OCI-LY1 (cell line): Measurements from ENCODE around the gene FCN1.
A peak's percentile ranks its signal among the peaks of the same experiment; 100 is the strongest.

Experiments
- H2AFZ ChIP-seq: fragments of 200-600 bp; sonication (generic), shearing (Covaris generic); 2 replicates; pipeline ENCODE4 v1.6.0; 2014; ENCODE audit warnings: antibody characterized with exemption, mild to moderate bottlenecking, low read length
- H3F3A ChIP-seq: fragments of 200-600 bp; sonication (generic), shearing (Covaris generic); 2 replicates; pipeline ENCODE4 v1.6.0; 2014; ENCODE audit warnings: mild to moderate bottlenecking, antibody characterized with exemption, low read length, moderate library complexity; ENCODE audit not compliant: insufficient read depth
- H3K27ac ChIP-seq: fragments of 200-600 bp; sonication (generic); 2 replicates; pipeline ENCODE4 v1.5.1; 2014; ENCODE audit warnings: low read length, mixed run types, mild to moderate bottlenecking, low read depth; ENCODE audit not compliant: poor library complexity, severe bottlenecking
- H3K27me3 ChIP-seq: fragments of 200-600 bp; sonication (generic); 2 replicates; pipeline ENCODE4 v1.6.0; 2014; ENCODE audit warnings: antibody characterized with exemption, mild to moderate bottlenecking, low read length, moderate library complexity; ENCODE audit not compliant: insufficient read depth
- H3K36me3 ChIP-seq: fragments of 200-600 bp; sonication (generic); 2 replicates; pipeline ENCODE4 v1.6.1; 2014; ENCODE audit warnings: mild to moderate bottlenecking, antibody characterized with exemption, low read length, moderate library complexity, mixed read lengths; ENCODE audit not compliant: insufficient read depth
- H3K4me1 ChIP-seq: fragments of 200-600 bp; sonication (generic); 2 replicates; pipeline ENCODE4 v1.5.1; 2014; ENCODE audit warnings: mild to moderate bottlenecking, low read length, moderate library complexity; ENCODE audit not compliant: insufficient read depth, severe bottlenecking
- H3K4me2 ChIP-seq: fragments of 200-600 bp; sonication (generic), shearing (Covaris generic); 2 replicates; pipeline ENCODE4 v1.6.1; 2014; ENCODE audit warnings: low read length
- H3K4me3 ChIP-seq: fragments of 200-600 bp; sonication (generic); 2 replicates; pipeline ENCODE4 v1.5.1; 2014; ENCODE audit warnings: low read length, low read depth, mild to moderate bottlenecking, mixed read lengths; ENCODE audit not compliant: poor library complexity, severe bottlenecking
- H3K79me2 ChIP-seq: fragments of 200-600 bp; shearing (Covaris generic); 2 replicates; pipeline ENCODE4 v1.6.1; 2016; ENCODE audit warnings: mixed run types, low read length, mixed read lengths; ENCODE audit not compliant: insufficient read depth
- H3K9ac ChIP-seq: fragments of 200-600 bp; sonication (generic), shearing (Covaris generic); 2 replicates; pipeline ENCODE4 v1.6.1; 2014; ENCODE audit warnings: mild to moderate bottlenecking, low read length, mixed read lengths
- H3K9me2 ChIP-seq: fragments of 200-600 bp; sonication (generic), shearing (Covaris generic); 2 replicates; pipeline ENCODE4 v1.6.1; 2014; ENCODE audit warnings: low read depth, mild to moderate bottlenecking, low read length, mixed read lengths
- H3K9me3 ChIP-seq: fragments of 200-600 bp; shearing (Covaris generic); 2 replicates; pipeline ENCODE4 v1.6.1; 2014; ENCODE audit warnings: low read length, mixed read lengths
- H4K20me1 ChIP-seq: fragments of 200-600 bp; sonication (generic), shearing (Covaris generic); 2 replicates; pipeline ENCODE4 v1.6.0; 2016; ENCODE audit warnings: mild to moderate bottlenecking, low read length; ENCODE audit not compliant: insufficient read depth
- CTCF ChIP-seq: fragments of 200-600 bp; sonication (generic), shearing (Covaris generic); IDR thresholded peaks from 2 replicates; pipeline ENCODE4 v1.5.1; 2017; ENCODE audit warnings: mild to moderate bottlenecking, antibody characterized with exemption, low read length, moderate library complexity, mixed read lengths
- EZH2 ChIP-seq: fragments of 200-600 bp; sonication (generic), shearing (Covaris generic); IDR thresholded peaks from 2 replicates; pipeline ENCODE4 v1.8.0; 2017; ENCODE audit warnings: borderline replicate concordance, mixed run types, mild to moderate bottlenecking, antibody characterized with exemption, low read length, moderate library complexity, mixed read lengths

The FCN1 gene

GRCh38 chr9:134877541-134877940 is 40.2 kb downstream of the FCN1 start:
- no peaks in the 10 kb centered on the region for H3K9me2 ChIP-seq
- no peaks in the 10 kb centered on the region for H3K79me2 ChIP-seq
- no peak overlapping the region for H3K4me2 ChIP-seq
- peaks cover 3% of the 10 kb centered on the region; the same call in 1 of the 2 replicates for H3K36me3 ChIP-seq
- H3K27me3 ChIP-seq, result peaks cover 11% of the 10 kb centered on the region; the same call in 1 of the 2 replicates
- no peak overlapping the region for H2AFZ ChIP-seq
- no peak overlapping the region for H3K9ac ChIP-seq
- peaks cover 23% of the 10 kb centered on the region for H3K9me3 ChIP-seq
- TF ChIP-seq CTCF, result no peak
- TF ChIP-seq EZH2, result no peak
- H3K4me3 ChIP-seq, result no peak overlapping the region
- no peaks in the 10 kb centered on the region for H3K4me1 ChIP-seq
- no peaks in the 10 kb centered on the region for H4K20me1 ChIP-seq
- no peak overlapping the region for H3K27ac ChIP-seq
- no peaks in the 10 kb centered on the region for H3F3A ChIP-seq

GRCh38 chr9:134875371-134875770 is 42.3 kb downstream of the FCN1 start:
- Histone ChIP-seq H3K4me1 (peaks cover 11% of the 10 kb centered on the region), H3K36me3 (peaks cover 21% of the 10 kb centered on the region), H3K4me2 (no peak overlapping the region), H2AFZ (no peak overlapping the region), H3K79me2 (peaks cover 21% of the 10 kb centered on the region), H3K9me3 (peaks cover 23% of the 10 kb centered on the region), H3K9ac (no peak overlapping the region), H3K27me3 (peaks cover 4% of the 10 kb centered on the region; the same call in 1 of the 2 replicates), H3K9me2 (no peaks in the 10 kb centered on the region), H4K20me1 (no peaks in the 10 kb centered on the region), H3K4me3 (no peak overlapping the region), H3F3A (no peaks in the 10 kb centered on the region), H3K27ac (no peak overlapping the region)
- TF ChIP-seq CTCF, result no peak
- TF ChIP-seq EZH2, result no peak

GRCh38 chr9:134872482-134873231 is 45.1 kb downstream of the FCN1 start:
- Histone ChIP-seq H3K9me3 (peaks cover 28% of the 10 kb centered on the region), H3K4me2 (peak overlapping the region; percentile 91), H4K20me1 (no peaks in the 10 kb centered on the region), H3F3A (no peaks in the 10 kb centered on the region), H3K9ac (peak overlapping the region; percentile 97), H3K9me2 (no peaks in the 10 kb centered on the region), H3K27me3 (no peaks in the 10 kb centered on the region), H3K79me2 (peaks cover 48% of the 10 kb centered on the region), H3K36me3 (peaks cover 49% of the 10 kb centered on the region), H3K4me1 (peaks cover 33% of the 10 kb centered on the region), H3K27ac (peak overlapping the region; percentile 86), H2AFZ (no peak overlapping the region), H3K4me3 (peak overlapping the region; percentile 99)
- no peak for TF ChIP-seq EZH2
- TF ChIP-seq CTCF, result no peak
